HepG2 (cell line): ENCODE data around the gene ATP10A.

Experiments used
- POLR2A ChIP-seq, 2 experiments: IDR thresholded peaks; 2 replicates each; pipeline ENCODE4 v1.6.1; 2011; ENCODE audit warnings: low read depth in 2 of 2, low read length in 2 of 2, mild to moderate bottlenecking in 1 of 2, moderate library complexity in 1 of 2; ENCODE audit not compliant: insufficient read depth in 1 of 2
- RBFOX2 ChIP-seq: fragments of 200-400 bp; formaldehyde crosslinking; IDR thresholded peaks from 2 replicates; pipeline ENCODE4 v1.6.1; 2017; ENCODE audit warnings: low read depth, mild to moderate bottlenecking, low read length
- TAF1 ChIP-seq: sonication (generic); formaldehyde crosslinking; IDR thresholded peaks from 2 replicates; pipeline ENCODE4 v1.4.0; 2020; ENCODE audit warnings: missing genetic modification reagents

- TF ChIP-seq RBFOX2 (no peak), POLR2A (IDR thresholded peaks at IDR 0.05; ENCODE audit: insufficient read depth in 1 of 2, low read depth in 2 of 2, low read length in 2 of 2) (no peak), TAF1 (CRISPR knock-in tag) (no peak)
These were observed 134.3 kb downstream of the ATP10A start for GRCh38 chr15:25728816-25729215.
